ENCODE results near the gene GLDC.

- TF ChIP-seq, protein P1, sequence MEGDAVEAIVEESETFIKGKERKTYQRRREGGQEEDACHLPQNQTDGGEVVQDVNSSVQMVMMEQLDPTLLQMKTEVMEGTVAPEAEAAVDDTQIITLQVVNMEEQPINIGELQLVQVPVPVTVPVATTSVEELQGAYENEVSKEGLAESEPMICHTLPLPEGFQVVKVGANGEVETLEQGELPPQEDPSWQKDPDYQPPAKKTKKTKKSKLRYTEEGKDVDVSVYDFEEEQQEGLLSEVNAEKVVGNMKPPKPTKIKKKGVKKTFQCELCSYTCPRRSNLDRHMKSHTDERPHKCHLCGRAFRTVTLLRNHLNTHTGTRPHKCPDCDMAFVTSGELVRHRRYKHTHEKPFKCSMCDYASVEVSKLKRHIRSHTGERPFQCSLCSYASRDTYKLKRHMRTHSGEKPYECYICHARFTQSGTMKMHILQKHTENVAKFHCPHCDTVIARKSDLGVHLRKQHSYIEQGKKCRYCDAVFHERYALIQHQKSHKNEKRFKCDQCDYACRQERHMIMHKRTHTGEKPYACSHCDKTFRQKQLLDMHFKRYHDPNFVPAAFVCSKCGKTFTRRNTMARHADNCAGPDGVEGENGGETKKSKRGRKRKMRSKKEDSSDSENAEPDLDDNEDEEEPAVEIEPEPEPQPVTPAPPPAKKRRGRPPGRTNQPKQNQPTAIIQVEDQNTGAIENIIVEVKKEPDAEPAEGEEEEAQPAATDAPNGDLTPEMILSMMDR (IDR thresholded peaks at IDR 0.05): no peak
- TF ChIP-seq TCF7L2 (IDR thresholded peaks at IDR 0.05; ENCODE audit: low read depth, low read length) (no peak), POLR2AphosphoS5 (IDR thresholded peaks at IDR 0.05; ENCODE audit: low read depth, low read length) (no peak), REST (IDR thresholded peaks at IDR 0.05; ENCODE audit: insufficient read depth in 1 of 2, low read depth in 2 of 2, low read length in 1 of 2) (no peak), SIN3A (IDR thresholded peaks at IDR 0.05; ENCODE audit: borderline replicate concordance, insufficient read depth, low read depth, low read length) (no peak)
Measured at GRCh38 chr9:6664204-6664680, 18.7 kb upstream of the GLDC start.

Data from Panc1 (cell line).